ENCODE results near the gene IGSF21. TPM values are rescaled to one million over a fixed set of nuclear protein-coding genes. Genes with fewer than 3 reads are reported as not detected.

The IGSF21 gene
- total RNA-seq, 1 donor from 2014 or later = 0.94 TPM

GRCh38 chr1:18190598-18190997, 83.0 kb downstream of the IGSF21 start:
- H3K27ac Mint-ChIP-seq = no peak overlapping the region
- TF ChIP-seq, protein P1, sequence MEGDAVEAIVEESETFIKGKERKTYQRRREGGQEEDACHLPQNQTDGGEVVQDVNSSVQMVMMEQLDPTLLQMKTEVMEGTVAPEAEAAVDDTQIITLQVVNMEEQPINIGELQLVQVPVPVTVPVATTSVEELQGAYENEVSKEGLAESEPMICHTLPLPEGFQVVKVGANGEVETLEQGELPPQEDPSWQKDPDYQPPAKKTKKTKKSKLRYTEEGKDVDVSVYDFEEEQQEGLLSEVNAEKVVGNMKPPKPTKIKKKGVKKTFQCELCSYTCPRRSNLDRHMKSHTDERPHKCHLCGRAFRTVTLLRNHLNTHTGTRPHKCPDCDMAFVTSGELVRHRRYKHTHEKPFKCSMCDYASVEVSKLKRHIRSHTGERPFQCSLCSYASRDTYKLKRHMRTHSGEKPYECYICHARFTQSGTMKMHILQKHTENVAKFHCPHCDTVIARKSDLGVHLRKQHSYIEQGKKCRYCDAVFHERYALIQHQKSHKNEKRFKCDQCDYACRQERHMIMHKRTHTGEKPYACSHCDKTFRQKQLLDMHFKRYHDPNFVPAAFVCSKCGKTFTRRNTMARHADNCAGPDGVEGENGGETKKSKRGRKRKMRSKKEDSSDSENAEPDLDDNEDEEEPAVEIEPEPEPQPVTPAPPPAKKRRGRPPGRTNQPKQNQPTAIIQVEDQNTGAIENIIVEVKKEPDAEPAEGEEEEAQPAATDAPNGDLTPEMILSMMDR (conservative IDR thresholded peaks at IDR 0.05) = no peak
- no peaks in the 10 kb centered on the region for H3K36me3 Mint-ChIP-seq
- no peak overlapping the region for H3K4me3 Mint-ChIP-seq
- DNase-seq (ENCODE audit: extremely low spot score, unreplicated experiment) = no peak
- peaks cover 6% of the 10 kb centered on the region for H3K4me1 Mint-ChIP-seq (ENCODE audit: unreplicated experiment)
- peaks cover 46% of the 10 kb centered on the region for H3K27me3 Mint-ChIP-seq
- no peaks in the 10 kb centered on the region for H3K9me3 Mint-ChIP-seq

DNA sequence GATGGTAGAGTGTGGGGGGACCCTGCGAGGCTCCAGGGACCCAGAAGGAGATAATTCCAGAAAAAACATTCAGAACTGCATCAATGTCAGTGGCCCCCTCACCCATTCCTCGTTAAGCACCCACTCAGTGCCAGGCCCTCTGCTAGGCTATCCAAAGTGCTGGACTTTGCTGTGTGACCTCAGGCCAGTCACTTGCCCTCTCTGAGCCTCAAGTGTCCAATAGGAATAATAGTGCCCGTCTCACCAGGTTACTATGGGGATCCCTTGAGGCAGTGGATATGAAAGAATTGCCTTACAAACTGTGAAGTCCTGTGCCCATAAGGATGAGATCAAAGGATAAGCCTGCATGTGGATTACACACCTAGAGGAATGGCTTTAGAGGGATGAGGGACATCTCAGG, 83.4 kb downstream of the IGSF21 start:
- H3K4me3 Mint-ChIP-seq = no peak overlapping the region
- DNase-seq (ENCODE audit: extremely low spot score, unreplicated experiment) = no peak
- peaks cover 6% of the 10 kb centered on the region for H3K4me1 Mint-ChIP-seq (ENCODE audit: unreplicated experiment)
- no peaks in the 10 kb centered on the region for H3K36me3 Mint-ChIP-seq
- H3K9me3 Mint-ChIP-seq = no peaks in the 10 kb centered on the region
- TF ChIP-seq, protein P1 (conservative IDR thresholded peaks at IDR 0.05) = no peak
- H3K27me3 Mint-ChIP-seq = peaks cover 46% of the 10 kb centered on the region
- no peak overlapping the region for H3K27ac Mint-ChIP-seq

DNA sequence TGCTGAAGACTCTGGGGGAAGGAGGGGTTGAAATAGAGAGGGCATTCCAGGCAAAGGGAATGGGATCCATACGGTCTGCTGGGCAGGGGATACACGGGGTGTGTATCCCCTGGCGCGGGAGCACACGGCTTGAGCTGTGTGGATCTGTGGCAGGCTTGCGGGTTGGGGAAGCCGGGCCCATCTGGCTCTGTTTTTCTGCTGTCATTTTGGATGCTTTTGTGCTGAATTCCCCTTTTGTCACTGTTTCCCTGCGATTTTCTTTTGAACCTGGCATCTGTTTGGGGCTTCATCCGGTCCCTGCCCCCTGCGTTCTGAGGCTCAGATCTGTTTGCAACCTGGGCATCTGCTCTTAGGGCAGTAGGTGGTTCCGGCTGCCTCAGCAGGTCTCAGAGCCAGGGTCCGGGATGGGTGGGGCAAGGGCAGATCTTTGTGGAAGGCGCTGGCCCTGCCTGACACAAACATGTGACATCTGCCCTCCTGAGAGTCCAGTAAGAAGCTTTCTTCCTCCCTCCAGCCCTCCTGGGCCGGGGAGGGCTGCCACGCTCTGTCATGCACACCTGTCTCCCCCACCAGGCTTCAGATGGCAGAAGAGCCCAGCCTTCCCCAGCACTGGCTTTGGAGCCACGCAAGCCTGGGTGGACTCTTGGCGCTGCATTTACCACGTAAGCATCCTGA, 84.0 kb downstream of the IGSF21 start:
- no peak for DNase-seq (ENCODE audit: extremely low spot score, unreplicated experiment)
- Mint-ChIP-seq H3K27me3 (peaks cover 43% of the 10 kb centered on the region), H3K36me3 (no peaks in the 10 kb centered on the region), H3K27ac (no peak overlapping the region), H3K9me3 (no peaks in the 10 kb centered on the region), H3K4me3 (no peak overlapping the region), H3K4me1 (ENCODE audit: unreplicated experiment) (peaks cover 6% of the 10 kb centered on the region)
- TF ChIP-seq, protein P1 (conservative IDR thresholded peaks at IDR 0.05) = no peak

DNA sequence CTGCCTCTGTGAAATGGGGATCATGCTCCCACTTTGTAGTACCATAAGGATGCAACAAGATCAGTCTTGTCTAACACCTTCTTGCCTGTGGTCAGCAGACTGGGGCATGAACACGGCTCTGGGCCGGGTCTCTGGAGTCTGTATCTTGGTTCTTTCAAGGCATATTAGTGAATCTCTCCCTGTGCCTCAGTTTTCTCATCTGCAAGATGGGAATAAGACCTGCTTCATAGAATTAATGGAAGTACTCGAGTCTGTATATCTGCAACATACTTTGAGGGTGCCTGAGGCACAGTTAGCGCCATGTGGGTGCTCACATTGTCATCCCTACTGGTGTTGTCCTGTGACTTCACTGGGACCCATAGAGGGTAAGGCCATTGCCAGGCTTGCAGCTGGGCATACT, 84.6 kb downstream of the IGSF21 start:
- Mint-ChIP-seq H3K27me3 (peaks cover 42% of the 10 kb centered on the region), H3K4me1 (ENCODE audit: unreplicated experiment) (peaks cover 6% of the 10 kb centered on the region), H3K27ac (no peak overlapping the region), H3K9me3 (no peaks in the 10 kb centered on the region), H3K4me3 (no peak overlapping the region), H3K36me3 (no peaks in the 10 kb centered on the region)
- DNase-seq (ENCODE audit: extremely low spot score, unreplicated experiment) = no peak
- TF ChIP-seq, protein P1 (conservative IDR thresholded peaks at IDR 0.05) = no peak

GRCh38 chr1:18192974-18193373, 85.4 kb downstream of the IGSF21 start:
- H3K4me1 Mint-ChIP-seq (ENCODE audit: unreplicated experiment) = peaks cover 6% of the 10 kb centered on the region
- no peaks in the 10 kb centered on the region for H3K36me3 Mint-ChIP-seq
- no peak overlapping the region for H3K4me3 Mint-ChIP-seq
- H3K9me3 Mint-ChIP-seq = no peaks in the 10 kb centered on the region
- peaks cover 49% of the 10 kb centered on the region for H3K27me3 Mint-ChIP-seq
- TF ChIP-seq, protein P1 (conservative IDR thresholded peaks at IDR 0.05) = no peak
- H3K27ac Mint-ChIP-seq = no peak overlapping the region
- DNase-seq (ENCODE audit: extremely low spot score, unreplicated experiment) = no peak
